ENCODE data around the gene ALG6.
"Not testable (repeated sequence)": the region's sequence is repeated elsewhere in the genome, so short reads cannot be mapped to it uniquely, and the experiment has no call there.

ALG6 gene

DNA sequence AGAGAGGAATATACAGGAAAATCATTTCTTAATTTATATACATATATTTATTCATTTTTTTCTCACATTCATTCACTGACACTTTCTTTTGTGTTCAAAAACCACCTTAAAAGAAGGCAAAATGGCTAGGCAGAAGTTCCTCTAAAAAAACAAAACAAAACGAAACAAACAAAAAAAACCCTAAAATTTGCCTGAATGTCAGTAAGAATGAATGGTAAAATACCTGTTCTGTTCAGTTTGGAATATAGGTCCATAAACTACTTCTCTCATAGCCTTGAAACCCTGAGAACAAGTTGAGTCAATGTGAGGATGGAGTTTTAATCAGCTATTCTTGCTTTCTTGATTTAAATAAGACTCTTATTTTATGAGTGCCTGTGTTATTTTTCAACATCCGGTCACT, 14.7 kb upstream of the ALG6 start:
- TF ChIP-seq, protein P1, sequence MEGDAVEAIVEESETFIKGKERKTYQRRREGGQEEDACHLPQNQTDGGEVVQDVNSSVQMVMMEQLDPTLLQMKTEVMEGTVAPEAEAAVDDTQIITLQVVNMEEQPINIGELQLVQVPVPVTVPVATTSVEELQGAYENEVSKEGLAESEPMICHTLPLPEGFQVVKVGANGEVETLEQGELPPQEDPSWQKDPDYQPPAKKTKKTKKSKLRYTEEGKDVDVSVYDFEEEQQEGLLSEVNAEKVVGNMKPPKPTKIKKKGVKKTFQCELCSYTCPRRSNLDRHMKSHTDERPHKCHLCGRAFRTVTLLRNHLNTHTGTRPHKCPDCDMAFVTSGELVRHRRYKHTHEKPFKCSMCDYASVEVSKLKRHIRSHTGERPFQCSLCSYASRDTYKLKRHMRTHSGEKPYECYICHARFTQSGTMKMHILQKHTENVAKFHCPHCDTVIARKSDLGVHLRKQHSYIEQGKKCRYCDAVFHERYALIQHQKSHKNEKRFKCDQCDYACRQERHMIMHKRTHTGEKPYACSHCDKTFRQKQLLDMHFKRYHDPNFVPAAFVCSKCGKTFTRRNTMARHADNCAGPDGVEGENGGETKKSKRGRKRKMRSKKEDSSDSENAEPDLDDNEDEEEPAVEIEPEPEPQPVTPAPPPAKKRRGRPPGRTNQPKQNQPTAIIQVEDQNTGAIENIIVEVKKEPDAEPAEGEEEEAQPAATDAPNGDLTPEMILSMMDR (IDR thresholded peaks at IDR 0.05; ENCODE audit: borderline replicate concordance, control extremely low read depth, extremely low read depth, insufficient read depth, missing control alignments) = no peak
- in situ Hi-C loops (cut with MboI; ENCODE audit: low sequenced_read_pairs, unreplicated experiment) = no loop called here
- DNase-seq (ENCODE audit: low spot score) = no peak

DNA sequence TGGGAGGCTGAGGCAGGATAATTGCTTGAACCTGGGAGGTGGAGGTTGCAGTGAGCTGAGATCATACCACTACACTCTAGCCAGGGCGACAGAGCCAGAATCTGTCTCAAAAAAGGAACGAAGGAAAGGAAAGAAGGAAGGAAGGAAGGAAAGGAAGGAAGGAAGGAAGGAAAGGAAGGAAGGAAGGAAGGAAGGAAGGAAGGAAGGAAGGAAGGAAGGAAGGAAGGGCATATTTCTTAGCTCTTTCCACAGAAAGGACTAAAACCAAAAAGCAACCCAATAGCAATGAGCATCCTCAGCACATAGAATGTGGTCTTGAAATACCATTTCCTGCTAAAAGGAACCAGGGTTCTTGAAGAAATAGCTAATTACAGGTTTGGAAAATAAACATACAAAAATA, 11.2 kb upstream of the ALG6 start:
- in situ Hi-C loops (cut with MboI; ENCODE audit: low sequenced_read_pairs, unreplicated experiment); DNase-seq (ENCODE audit: low spot score): not testable (repeated sequence)

DNA sequence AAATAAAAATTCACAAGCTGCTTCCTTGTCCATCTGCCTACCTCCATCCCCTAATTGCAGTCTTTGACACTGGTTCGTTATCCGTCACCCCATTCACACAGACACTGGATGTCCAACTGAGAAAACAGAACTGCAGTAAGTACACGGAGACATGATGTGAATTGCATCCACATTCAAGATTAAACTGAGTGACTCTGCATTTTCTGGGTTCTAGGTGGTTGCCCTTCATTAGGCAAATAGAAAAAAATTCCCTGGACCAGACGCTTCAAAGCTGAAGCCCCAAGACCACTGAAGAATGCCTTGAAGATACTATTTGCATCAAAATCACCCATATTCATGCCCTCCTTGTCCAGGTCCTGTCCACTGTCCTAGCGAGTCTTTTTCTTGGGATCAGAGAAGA, 7.9 kb upstream of the ALG6 start:
- in situ Hi-C loops (cut with MboI; ENCODE audit: low sequenced_read_pairs, unreplicated experiment) = no loop called here
- DNase-seq (ENCODE audit: low spot score) = no peak
- TF ChIP-seq, protein P1 (IDR thresholded peaks at IDR 0.05; ENCODE audit: borderline replicate concordance, control extremely low read depth, extremely low read depth, insufficient read depth, missing control alignments) = no peak

DNA sequence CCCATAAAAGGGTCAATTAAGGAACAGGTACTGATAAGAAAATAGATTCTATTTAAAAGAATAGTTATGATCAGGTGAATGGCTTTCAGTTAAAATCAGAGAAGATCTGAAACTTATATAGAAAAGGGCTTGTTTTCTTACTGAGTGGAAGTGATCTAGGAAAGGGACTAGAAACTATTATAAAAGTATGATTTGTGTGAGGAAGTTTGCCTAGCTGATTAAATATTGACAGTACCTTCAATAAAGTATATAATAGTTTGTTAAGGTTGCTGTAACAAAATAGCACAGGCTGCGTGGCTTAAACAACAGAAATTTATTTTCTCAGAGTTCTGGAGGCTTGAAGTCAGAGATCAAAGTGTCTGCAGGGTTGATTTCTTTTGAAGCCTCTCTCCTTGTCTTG, 5.4 kb upstream of the ALG6 start:
- TF ChIP-seq, protein P1 (IDR thresholded peaks at IDR 0.05; ENCODE audit: borderline replicate concordance, control extremely low read depth, extremely low read depth, insufficient read depth, missing control alignments) = no peak
- DNase-seq (ENCODE audit: low spot score) = no peak
- in situ Hi-C loops (cut with MboI; ENCODE audit: low sequenced_read_pairs, unreplicated experiment) = no loop called here

DNA sequence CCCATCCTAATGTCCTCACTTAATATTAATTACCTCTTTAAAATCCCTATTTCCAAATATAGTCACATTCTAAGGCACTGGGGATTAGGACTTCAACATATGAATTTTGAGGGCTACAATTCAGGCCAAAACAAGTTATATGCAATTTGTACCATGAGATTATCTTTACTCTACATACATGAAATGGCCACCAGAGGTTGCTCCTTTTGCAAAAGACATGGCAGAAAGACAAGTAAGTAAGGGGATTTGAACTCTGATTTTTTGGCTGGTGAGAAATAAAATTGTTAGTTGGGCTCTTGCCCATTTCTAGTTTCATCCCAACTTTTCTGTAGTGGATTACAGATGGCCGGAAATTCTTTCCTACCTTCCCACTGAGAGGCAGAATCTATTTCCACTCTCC, 4.8 kb upstream of the ALG6 start:
- TF ChIP-seq, protein P1 (IDR thresholded peaks at IDR 0.05; ENCODE audit: borderline replicate concordance, control extremely low read depth, extremely low read depth, insufficient read depth, missing control alignments) = no peak
- in situ Hi-C loops (cut with MboI; ENCODE audit: low sequenced_read_pairs, unreplicated experiment) = no loop called here
- no peak for DNase-seq (ENCODE audit: low spot score)

DNA sequence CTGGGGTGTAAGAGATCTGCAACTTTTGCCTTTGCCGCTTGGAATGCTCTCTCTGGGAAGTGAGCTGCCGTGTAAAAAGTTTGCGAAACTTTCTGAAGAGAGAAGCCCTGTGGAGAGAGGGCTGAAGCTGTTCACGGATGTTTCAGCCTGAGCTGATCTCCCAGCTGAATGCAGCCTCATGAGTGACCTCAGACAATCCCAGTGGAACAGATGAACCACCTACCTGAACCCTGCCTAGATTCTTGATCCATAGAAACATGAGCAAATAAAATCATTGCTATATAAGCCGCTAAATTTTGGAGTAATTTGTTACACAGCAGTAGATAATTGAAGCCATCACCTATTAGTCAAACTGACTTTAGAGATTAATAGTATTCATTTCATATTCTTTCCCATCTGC, 4.4 kb upstream of the ALG6 start:
- TF ChIP-seq, protein P1 (IDR thresholded peaks at IDR 0.05; ENCODE audit: borderline replicate concordance, control extremely low read depth, extremely low read depth, insufficient read depth, missing control alignments) = no peak

DNA sequence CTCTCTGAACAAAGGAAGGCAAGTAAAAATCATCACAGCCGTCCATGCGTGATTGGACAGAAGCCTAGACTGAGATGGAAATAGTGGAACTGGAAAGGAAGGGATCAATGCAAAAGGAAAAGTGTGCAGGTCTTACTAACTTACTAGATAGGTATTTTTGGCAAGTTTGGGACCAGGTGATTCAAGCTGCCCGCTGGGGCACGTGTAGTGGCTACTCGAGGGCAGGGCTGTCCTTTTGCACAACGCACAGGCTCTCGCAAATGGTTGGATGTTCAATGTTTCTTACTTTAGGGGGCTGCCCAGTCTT, 566 bp upstream of the ALG6 start:
- TF ChIP-seq, protein P1 (IDR thresholded peaks at IDR 0.05; ENCODE audit: borderline replicate concordance, control extremely low read depth, extremely low read depth, insufficient read depth, missing control alignments) = no peak
- no peak for DNase-seq (ENCODE audit: low spot score)
- in situ Hi-C loops (cut with MboI; ENCODE audit: low sequenced_read_pairs, unreplicated experiment) = no loop called here

More for the DNA sequence above, 4.4 kb upstream of the ALG6 start:
- DNase-seq (ENCODE audit: low spot score) = no peak
- in situ Hi-C loops (cut with MboI; ENCODE audit: low sequenced_read_pairs, unreplicated experiment) = no loop called here

All from GM13976 (cell line).